ENCODE results near the gene PCP4L1.
A peak's percentile ranks its signal among the peaks of the same experiment; 100 is the strongest.
"Not testable (repeated sequence)": the region's sequence is repeated elsewhere in the genome, so short reads cannot be mapped to it uniquely, and the experiment has no call there.

The PCP4L1 gene

DNA sequence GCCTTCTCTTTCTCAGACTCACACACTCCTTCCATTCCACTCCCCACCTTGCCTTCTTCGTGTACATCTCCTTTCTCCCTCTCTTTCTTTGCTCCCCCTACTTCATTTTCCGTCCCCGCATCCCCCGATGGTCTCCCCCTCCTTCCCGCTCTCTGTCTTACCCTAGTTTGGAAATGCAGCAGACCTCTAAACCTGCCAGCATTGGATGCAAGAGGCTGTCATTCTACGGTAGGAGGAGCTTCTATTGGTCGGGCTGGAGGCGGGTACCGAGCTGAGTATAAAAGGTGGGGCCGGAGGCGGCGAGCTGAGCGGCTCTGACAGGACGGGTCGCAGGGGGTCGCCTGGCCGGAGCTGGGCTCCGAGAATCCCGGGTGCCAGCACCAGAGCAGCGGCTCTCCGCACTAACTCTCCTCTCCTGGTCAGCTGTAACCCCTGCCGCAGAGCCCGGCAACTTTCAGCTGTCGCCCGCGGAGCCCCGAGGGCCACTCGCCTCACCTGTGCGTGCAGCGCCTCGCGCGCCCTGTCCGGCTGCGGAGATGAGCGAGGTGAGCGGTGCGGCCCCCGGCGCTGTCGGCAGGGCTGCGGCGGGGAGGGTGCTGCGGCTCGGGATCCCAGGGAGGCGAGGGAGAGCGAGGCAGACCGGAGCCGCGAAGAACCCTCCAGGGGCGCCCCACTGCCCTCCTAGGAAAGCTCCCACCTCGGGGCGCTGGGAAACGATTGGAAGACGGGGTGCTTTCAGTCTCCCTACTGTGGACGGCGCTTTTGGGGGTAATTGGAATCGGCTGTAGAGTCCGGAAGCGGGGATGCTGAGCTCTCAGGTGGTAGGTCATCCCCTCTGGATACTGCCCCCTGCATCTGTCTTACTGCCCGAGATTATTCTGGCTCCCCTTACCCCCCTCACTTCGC is at the start of gene PCP4L1:
Gene PCP4L1, plus strand, starts transcription at position 307 of the 906 bp plus-strand sequence. Its CDS starts 230 bp downstream, at position 537.
- peak; percentile 91 for ATAC-seq
- peak; percentile 44 for DNase-seq

DNA sequence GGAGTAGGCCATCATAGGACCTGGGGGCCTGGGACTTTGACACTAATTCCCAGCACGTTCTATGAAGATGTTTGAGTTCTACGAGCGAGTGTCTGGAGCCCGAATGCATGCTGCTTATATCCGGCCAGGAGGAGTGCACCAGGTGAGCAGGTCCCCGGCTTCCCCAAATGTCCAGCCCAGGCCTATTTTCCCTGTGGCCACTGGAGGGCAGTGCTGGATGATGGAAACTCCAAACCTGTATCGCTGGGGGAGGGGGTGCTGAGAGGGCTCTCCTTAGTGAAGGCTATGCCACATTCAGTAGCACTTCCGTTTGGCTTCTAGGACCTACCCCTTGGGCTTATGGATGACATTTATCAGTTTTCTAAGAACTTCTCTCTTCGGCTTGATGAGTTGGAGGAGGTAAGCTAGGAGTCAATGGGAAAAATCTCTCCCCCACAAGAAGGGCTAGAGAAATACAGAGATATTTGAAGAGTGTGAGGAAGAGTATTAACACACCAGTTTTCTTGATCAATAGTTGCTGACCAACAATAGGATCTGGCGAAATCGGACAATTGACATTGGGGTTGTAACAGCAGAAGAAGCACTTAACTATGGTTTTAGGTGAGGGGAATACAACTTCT is 48.6 kb upstream of the PCP4L1 start:
- DNase-seq (peak; percentile 81), ATAC-seq (peak; percentile 90)

DNA sequence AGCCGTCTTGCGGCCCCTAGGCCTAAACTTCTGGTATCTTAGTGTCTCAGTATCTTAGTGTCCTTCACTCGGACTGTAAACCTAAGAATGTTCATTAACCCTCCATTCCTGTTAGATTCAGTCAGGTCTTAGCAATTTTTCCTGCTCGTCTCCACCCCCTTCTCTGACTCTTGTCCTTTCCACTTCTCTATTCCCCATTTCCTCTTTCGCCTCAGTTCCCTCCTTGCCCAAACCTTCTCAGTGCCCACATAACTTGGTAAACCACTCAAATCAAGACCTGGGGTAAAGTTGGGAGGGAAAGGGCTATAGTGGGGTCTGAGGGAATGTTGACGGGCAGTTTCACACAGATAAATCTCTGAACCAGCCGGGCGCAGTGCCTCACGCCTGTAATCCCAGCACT is 44.2 kb upstream of the PCP4L1 start:
- DNase-seq (no peak), ATAC-seq (no peak)

DNA sequence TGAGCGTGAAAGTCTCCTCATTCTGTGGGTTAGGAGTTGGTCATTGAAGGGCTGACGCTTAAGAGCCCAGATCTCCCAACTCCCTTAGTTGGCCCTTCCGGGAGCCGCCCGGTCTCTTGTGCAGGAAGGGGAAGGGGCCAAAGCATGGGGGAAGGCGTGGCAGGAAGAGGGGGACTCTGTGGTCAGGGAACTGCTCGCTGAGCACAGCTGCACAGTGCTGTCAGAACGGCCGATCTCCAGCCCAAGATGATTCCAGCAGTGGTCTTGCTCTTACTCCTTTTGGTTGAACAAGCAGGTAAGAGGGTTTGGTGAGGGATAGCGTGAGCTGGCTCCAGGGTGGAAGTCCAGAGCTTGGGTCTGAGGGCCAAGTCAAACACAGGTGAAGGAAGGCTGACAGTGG is 43.5 kb upstream of the PCP4L1 start, which contains the start of gene FCER1G:
Gene FCER1G, plus strand, starts transcription at position 220 of the 400 bp plus-strand sequence. Its CDS starts 27 bp downstream, at position 247.
- DNase-seq = no peak
- no peak for ATAC-seq

DNA sequence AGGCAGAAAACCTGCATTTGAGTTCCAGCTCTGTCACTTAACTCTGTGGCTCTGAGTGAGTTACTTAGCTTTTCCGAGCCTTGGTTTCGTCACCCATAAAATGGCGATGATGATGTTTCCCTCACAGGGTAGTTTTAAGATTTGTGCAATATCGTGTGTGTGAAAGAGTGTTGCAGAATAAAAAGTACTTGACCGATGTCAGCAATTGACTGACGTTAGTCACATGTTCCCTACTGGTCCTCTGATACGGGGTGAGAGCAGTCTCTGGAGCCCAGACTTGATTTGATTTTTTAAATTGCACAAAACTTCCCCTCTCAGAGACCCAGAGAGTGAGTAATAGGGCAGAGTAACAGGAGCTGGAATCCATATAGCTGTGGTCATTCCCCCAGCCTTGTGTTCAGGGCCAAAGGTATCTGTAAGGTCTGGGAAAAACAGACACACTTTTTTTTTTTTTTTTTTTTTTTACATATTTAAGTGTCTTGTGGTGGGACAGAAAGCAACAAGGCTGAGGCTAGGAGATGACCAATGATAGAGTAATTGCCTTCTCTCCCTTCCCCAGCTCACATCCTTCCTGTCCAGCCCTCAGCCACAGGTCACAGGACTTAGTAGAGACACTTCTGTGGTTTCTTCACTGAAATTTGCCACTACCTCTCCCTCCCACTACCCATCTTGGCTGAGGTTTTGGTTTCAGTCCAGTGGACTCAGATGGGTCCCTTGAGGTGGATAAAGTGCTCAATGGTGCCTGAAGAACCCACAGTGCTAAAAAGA is 41.4 kb upstream of the PCP4L1 start:
- DNase-seq (no peak), ATAC-seq (peak; percentile 77)

DNA sequence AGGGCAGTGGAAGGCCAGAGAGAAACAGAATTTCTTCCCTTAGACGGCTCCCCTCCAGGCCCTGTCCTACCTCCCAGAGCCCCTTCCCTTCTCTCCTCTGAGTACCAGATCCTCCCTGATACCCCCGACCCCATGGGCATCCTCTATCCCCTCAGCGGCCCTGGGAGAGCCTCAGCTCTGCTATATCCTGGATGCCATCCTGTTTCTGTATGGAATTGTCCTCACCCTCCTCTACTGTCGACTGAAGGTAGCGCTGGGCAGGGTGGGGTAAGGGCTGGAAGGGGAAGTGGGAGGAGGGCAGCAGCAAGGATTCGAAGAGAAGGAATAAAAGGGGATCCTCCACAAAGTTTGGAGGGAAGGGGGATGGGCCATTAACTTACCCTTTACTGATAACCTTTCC is 40.7 kb upstream of the PCP4L1 start:
- ATAC-seq (no peak), DNase-seq (no peak)

DNA sequence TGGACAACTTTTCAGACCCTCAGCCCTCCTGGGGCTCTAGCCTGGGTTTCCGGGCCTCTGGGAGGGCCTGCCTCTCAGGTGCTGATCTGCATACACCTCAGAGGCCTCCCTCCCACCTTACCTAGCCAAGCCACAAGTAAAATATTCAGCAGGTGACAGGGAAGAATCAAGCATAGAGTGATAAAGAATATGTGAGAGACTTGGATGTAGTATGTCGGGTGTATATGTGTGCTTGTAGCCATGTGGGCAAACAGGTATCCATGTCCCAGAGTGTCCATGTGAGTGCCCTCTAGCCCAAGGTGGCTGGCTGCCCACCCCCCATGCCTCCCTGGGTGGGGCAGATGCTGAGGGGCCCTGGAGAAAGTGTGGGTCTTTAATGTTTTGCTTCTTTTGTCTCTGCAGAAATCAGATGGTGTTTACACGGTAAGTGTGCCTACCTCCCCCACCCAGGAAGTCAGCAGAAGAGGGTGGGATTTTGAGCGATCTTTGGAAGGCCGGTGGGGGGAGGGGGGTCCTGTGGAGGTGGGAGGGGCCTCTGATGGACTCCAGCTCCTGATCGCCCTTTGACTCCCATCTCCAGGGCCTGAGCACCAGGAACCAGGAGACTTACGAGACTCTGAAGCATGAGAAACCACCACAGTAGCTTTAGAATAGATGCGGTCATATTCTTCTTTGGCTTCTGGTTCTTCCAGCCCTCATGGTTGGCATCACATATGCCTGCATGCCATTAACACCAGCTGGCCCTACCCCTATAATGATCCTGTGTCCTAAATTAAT is 40.1 kb upstream of the PCP4L1 start:
- no peak for ATAC-seq
- DNase-seq = no peak

DNA sequence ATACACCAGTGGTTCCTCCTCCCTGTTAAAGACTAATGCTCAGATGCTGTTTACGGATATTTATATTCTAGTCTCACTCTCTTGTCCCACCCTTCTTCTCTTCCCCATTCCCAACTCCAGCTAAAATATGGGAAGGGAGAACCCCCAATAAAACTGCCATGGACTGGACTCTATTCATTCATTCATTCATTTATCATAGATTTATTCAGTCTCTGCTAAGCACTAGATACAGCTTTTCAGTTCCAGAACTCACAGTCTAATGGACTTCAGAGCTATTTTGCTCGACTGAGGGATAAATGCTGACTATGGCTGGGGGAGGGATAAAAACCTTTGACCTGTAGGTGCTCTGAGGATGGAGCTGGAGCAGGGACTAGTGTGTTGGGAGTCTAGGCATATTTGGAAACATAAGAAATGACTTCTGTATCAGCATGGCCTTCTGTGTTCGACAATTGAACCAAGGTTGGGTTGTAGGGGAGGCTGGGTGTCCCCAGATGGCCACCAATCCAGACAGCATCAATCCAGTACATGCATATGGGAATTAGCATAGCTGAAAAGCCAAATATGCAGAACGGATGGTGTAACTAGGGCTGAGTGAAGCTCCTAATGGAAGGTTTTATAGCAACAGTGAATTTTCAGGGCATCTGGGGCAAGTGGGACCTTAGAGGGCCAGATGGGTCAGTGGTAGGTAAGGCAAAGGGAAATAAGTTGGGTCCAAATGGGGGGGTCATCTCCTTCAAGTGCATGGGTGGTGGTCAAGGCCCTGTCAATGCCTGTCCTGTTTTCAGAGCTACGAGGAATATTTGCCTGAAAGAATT is 39.3 kb upstream of the PCP4L1 start:
- DNase-seq = no peak
- ATAC-seq = no peak

DNA sequence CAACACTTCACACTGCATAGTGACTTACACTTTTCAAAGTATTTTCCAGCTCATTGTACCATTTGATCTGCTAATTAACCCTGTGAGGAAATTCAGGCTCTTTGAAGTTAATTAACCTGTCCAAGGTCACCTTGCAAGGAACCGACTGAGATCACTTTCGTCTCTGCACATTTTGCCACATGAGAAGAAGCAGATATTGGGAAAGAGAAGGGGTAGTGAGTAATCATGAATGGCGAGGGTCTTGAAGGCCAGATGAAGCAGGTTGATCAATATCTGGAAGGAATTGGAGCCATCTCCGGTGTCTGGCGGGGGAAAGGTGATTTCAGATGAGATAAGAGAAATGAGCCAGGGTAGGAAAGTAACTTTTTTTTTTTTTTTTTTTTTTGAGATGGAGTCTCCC is 38.5 kb upstream of the PCP4L1 start:
- ATAC-seq (no peak), DNase-seq (no peak)

DNA sequence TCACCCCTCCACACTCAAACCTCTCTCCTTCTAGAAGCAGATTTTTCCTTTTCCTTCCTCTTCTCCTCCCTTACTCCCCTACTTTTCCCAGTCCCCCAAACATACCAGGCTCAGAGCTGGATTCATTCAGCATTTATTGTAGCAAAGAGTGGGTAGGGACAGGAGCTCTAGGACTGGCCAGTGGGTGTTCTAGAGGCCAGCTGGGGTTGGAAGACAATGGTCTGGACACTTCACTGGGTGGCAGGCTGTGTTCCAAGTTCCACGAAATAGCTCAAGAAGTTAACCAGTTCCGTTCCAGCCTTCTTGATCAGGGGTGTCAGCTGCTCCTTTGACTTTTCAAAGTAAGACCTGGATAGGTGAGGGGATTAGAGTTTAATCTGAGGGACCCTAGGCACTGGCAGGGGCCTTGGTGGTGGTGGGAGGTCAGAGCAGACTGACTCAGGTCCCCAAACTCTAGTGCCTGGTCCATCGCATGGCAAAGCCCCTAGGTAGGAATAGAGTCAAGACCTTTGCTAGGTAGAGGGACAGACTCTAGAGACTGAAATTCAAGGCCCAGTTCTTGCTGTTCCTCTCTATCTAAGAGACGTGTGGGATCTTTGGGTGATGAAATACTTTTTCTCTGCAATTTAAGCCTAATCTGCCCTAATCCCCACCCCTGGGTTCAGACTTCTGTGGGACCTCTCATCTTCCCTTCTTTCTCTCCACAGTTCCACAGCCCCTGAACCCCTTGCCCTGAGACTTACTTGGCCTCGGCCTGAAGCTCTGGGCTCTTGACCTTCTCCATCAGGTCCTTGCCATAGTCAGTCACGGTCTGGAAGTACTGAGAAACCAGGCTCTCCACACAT is 36.1 kb upstream of the PCP4L1 start:
- DNase-seq (no peak), ATAC-seq (no peak)

DNA sequence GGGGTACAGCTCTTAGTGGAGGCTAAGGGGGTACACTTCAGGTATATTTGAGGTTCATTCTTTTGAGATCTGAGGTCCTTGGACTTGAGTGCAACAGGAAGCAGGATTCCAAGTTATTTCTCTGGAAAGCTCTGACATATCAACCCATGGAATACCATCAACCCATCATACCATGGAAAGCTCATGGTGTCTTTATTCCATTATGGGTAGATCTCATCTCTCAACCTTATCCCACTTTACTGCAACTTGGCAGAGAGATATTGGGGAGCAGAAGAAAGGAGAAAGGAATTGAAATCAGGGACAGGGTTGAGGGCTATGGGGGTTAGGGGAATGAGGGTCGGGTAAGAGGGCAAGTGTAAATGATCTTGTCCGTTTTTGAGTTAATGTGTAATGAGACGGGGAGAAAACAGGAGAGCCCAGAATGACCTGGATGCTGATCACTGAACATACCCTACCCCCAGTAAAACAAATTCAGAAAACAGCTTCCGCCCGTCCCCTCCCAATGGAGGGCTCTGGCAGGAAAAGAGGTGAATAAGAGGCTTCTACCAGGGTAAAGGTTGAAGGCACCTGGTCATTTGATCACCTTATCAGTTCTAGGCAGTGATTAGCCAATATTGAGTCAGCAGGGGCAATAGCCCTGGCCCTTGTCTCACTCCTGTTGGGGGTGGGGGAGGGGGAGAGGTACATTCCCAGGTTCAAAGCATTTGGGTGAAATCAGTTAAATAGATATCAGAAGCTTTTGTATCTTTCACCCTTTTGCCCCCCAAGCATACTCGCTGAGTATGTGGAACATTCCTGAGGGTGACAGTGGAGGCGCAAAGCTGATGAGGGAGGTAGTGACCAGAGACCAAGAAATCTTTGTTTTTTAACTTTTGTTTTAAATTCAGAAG is 34.5 kb upstream of the PCP4L1 start:
- ATAC-seq (no peak), DNase-seq (no peak)

DNA sequence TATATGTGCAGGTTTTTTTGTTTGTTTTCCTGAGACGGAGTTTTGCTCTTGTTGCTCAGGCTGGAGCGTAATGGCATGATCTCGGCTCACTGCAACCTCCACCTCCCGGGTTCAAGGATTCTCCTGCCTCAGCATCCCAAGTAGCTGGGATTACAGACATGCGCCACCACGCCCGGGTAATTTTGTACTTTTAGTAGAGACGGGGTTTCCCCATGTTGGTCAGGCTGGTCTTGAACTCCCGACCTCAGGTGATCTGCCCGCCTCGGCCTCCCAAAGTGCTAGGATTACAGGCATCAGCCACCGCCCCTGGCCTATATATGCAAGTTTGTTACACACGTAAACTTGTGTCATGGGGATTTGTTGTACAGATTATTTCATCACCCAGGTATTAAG is 33.9 kb upstream of the PCP4L1 start:
- DNase-seq, ATAC-seq: not testable (repeated sequence)

DNA sequence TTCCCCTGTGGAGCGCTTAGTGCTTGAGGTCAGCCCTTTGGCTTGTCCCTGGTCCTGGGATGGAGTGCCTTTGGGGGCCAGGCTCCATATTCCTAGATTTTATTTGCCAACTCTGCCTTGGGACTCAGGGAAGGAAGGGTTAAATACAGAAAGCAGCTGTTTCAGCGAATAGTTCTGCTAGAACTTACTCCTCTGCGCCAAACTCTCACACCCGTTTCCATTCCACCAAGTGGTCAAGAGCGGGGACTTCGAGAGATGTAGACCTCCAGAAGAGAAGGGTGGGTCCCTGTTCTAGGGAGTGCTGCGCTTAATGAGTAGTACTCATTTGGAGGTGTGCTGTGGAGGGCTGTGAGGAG is 33.4 kb upstream of the PCP4L1 start:
- ATAC-seq = peak; percentile 0
- DNase-seq = no peak

DNA sequence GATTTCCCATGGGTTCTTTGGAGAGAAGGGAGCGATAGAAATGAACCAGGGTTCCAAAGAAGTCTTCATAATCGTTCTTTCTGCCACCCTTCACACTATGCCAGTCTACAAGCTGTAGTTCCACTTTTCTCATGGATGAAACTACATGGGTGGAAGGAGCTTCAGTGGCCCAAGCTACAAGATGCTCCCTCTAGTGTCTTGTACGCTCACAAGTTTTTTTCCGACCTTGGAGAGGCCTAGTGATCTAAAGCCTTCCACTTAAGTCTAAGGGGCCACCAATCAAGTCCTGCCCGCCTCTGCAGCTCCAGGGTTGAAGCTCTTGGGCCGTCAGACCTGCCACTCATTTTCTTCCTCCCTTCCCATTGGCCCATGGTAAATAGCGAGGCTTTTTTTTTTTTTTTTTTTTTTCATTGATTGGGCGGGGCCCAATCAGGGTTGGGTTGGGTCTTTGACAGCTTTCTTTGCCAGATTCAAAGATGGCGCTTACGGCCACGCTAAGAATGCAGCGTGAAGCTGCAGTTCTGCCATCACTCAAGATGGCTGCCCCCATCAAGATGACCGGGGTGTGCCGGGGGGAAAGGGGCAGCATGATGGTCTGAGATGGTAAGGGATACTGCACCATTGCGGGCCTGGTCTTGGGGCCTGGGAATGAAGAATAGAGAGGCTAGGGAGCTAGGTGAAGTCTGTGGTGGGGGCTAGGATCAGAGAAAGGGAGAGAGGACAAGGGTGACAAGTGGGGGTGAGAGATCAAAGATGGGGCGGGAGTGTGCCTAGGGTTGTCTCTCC is 32.8 kb upstream of the PCP4L1 start, which contains the start of gene TOMM40L:
Gene TOMM40L, plus strand, starts transcription at position 527 of the 786 bp plus-strand sequence. CDS start 430 bp downstream, outside the sequence.
- peak; percentile 93 for ATAC-seq

DNA sequence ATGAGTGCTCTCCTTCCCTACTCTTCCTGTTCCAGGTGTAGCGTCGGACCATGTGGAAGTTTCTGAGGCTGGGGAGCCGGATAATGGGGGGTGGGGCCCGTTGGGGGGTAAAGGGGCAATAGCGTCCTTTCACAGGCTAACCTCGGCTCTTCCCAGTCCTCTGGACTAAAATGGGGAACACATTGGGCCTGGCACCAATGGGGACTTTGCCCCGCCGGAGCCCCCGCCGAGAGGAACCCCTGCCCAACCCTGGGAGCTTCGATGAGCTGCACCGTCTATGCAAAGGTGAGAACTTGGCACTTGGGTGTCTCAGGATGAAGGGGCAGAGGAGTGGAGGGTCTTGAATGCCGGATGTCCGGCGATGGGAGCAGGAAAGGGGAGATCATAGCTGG is 32.2 kb upstream of the PCP4L1 start:
- ATAC-seq (no peak), DNase-seq (no peak)

More for the DNA sequence above, 32.8 kb upstream of the PCP4L1 start, which contains the start of gene TOMM40L:
- DNase-seq = peak; percentile 85

DNA sequence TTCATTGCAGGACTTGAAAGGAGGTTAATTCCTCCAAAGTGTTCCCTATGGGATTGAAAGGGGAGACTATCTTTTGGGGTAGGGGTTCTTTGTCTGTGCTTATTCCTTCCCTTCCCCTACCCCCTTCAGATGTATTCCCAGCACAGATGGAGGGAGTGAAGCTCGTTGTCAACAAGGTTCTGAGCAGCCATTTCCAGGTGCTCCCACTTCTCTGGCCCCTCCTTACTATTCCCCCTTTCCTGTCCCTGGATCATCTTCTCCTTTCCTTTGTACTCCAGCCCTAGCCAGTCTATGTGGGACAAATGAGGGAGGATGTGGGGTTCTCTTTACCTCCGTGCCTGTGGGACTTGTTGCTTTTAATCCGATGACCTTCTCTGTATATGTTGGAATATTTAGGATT is 31.8 kb upstream of the PCP4L1 start:
- ATAC-seq = no peak
- DNase-seq = no peak

DNA sequence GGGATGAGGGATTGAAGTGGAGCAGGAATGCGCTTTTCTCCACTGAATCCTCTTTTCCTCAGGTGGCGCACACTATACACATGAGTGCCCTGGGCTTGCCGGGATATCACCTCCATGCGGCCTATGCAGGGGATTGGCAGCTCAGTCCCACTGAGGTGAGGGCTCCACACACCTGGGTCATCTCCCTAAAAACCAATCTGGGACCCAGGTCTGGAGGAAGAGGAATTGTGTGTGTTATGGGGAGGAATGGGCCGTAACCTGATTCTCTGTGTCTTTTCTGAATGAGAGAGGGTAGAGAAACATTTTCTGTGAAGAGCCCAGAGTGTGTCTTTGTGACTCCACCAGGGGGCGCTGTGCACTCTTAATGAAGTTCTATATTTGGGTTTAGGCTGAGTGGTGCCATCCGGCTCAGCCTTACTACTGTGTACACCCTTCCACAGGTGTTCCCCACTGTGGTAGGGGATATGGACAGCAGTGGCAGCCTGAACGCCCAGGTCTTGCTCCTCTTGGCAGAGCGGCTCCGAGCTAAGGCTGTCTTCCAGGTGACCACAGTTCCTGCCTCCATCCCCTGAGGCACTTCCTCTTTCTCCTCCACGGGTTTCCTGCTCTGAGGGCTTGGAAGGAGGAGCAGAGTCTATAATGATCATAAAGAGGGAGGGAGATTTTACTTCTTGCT is 31.2 kb upstream of the PCP4L1 start:
- DNase-seq (peak; percentile 94), ATAC-seq (peak; percentile 58)

Data from stimulated activated naive CD8-positive, alpha-beta T cell treated with anti-CD3 and anti-CD28 coated beads, Interleukin-15, Interleukin-2, amounts not matched to agents 100 U/mL and 50 U/mL, for 24 hours (primary cell).